SK-N-SH (cell line): Measurements from ENCODE around the gene NSUN5. TPM values are rescaled to one million over a fixed set of nuclear protein-coding genes. Genes with fewer than 3 reads are reported as not detected.
"Not testable (repeated sequence)": the region's sequence is repeated elsewhere in the genome, so short reads cannot be mapped to it uniquely, and the experiment has no call there.

Experiments
- CTCF ChIA-PET: fragments of 300-600, 350-600 bp; formaldehyde crosslinking; extraction: SDS; loops from one replicate; lab custom pipeline; 2021; lab: Yijun Ruan, JAX
- POLR2A ChIA-PET: fragments of 350-600 bp; sonication (Branson Sonifier 250); formaldehyde crosslinking; extraction: SDS; loops from one replicate; lab custom pipeline; 2020; ENCODE audit warnings: antibody characterized with exemption, inconsistent platforms; lab: Yijun Ruan, JAX
- DNase-seq: peaks from one replicate; pipeline ENCODE4 v3.0.0; 2012
- H2AFZ ChIP-seq: fragments of 200-600 bp; sonication (generic); 2 replicates; pipeline ENCODE4 v1.8.1; 2016; ENCODE audit warnings: antibody characterized with exemption, mild to moderate bottlenecking, low read depth
- H3F3A ChIP-seq: fragments of 200-600 bp; sonication (generic); replicated peaks from 2 replicates; pipeline ENCODE3; 2016; ENCODE audit warnings: antibody characterized with exemption, mild to moderate bottlenecking; ENCODE audit not compliant: insufficient read depth
- H3K27ac ChIP-seq, 2 experiments: fragments of 200-500 bp in 1 of 2; fragments of 200-600 bp in 1 of 2; sonication (Bioruptor generic) in 1 of 2; sonication (generic), shearing (Covaris generic) in 1 of 2; 2 replicates each; pipeline versions ENCODE4 v1.5.1 to v1.6.1; 2014 to 2016; ENCODE audit warnings: low read depth in 2 of 2, inconsistent platforms in 1 of 2, low read length in 1 of 2, mild to moderate bottlenecking in 1 of 2, mixed read lengths in 1 of 2
- H3K27me3 ChIP-seq: fragments of 200-600 bp; sonication (generic), shearing (Covaris generic); 2 replicates; pipeline ENCODE4 v1.6.1; 2016; ENCODE audit warnings: mixed run types; ENCODE audit not compliant: insufficient read depth
- H3K36me3 ChIP-seq, 2 experiments: fragments of 200-500 bp in 1 of 2; fragments of 200-600 bp in 1 of 2; sonication (Bioruptor generic) in 1 of 2; sonication (generic) in 1 of 2; replicated peaks in 1 of 2; 2 replicates each; pipeline versions ENCODE3 to v1.5.1; 2014 to 2016; ENCODE audit warnings: low read length in 1 of 2, mild to moderate bottlenecking in 1 of 2; ENCODE audit not compliant: insufficient read depth in 2 of 2, control insufficient read depth in 1 of 2
- H3K4me1 ChIP-seq, 2 experiments: fragments of 200-500 bp in 1 of 2; fragments of 200-600 bp in 1 of 2; sonication (Bioruptor generic) in 1 of 2; sonication (generic), shearing (Covaris generic) in 1 of 2; 2 replicates each; pipeline versions ENCODE4 v1.5.1 to v1.6.1; 2014 to 2016; ENCODE audit warnings: low read depth in 1 of 2, low read length in 1 of 2, mixed run types in 1 of 2; ENCODE audit not compliant: insufficient read depth in 2 of 2, control insufficient read depth in 1 of 2
- H3K4me2 ChIP-seq: fragments of 200-600 bp; sonication (generic), shearing (Covaris generic); 2 replicates; pipeline ENCODE4 v1.6.1; 2017; ENCODE audit warnings: mixed run types
- H3K4me3 ChIP-seq, 2 experiments: fragments of 200-500 bp in 1 of 2; fragments of 200-600 bp in 1 of 2; sonication (Bioruptor generic) in 1 of 2; sonication (generic), shearing (Covaris generic) in 1 of 2; 2 replicates each; pipeline versions ENCODE4 v1.5.1 to v1.8.1; 2014 to 2016; ENCODE audit warnings: low read depth in 2 of 2, inconsistent platforms in 1 of 2, low read length in 1 of 2, mild to moderate bottlenecking in 1 of 2, mixed read lengths in 1 of 2, moderate library complexity in 1 of 2
- H3K79me2 ChIP-seq: fragments of 200-600 bp; sonication (generic); 2 replicates; pipeline ENCODE4 v1.8.1; 2017; ENCODE audit warnings: mild to moderate bottlenecking; ENCODE audit not compliant: insufficient read depth
- H3K9ac ChIP-seq: fragments of 200-600 bp; sonication (generic); 2 replicates; pipeline ENCODE4 v1.6.1; 2017; ENCODE audit warnings: mixed run types
- H3K9me2 ChIP-seq: fragments of 200-600 bp; sonication (generic); 2 replicates; pipeline ENCODE4 v1.6.1; 2017; ENCODE audit warnings: mixed run types
- H3K9me3 ChIP-seq: fragments of 200-600 bp; sonication (generic); 2 replicates; pipeline ENCODE4 v1.6.1; 2017; ENCODE audit warnings: mixed run types, mild to moderate bottlenecking, moderate library complexity
- H4K20me1 ChIP-seq: fragments of 200-600 bp; sonication (generic); 2 replicates; pipeline ENCODE4 v1.6.1; 2017; ENCODE audit warnings: mild to moderate bottlenecking, mixed run types; ENCODE audit not compliant: insufficient read depth
- CHD2 ChIP-seq: fragments of 150-350 bp; IDR thresholded peaks from 2 replicates; pipeline ENCODE4 v1.6.1; 2018; ENCODE audit warnings: low read length; ENCODE audit not compliant: partially characterized antibody
- ELF1 ChIP-seq: IDR thresholded peaks from 2 replicates; pipeline ENCODE4 v1.4.0; 2012
- MXI1 ChIP-seq: IDR thresholded peaks from 2 replicates; pipeline ENCODE4 v1.6.1; 2012; ENCODE audit warnings: mild to moderate bottlenecking, low read depth, low read length, improper control_type of control experiment
- NFIC ChIP-seq: IDR thresholded peaks from 2 replicates; pipeline ENCODE4 v1.4.0; 2012; ENCODE audit warnings: borderline replicate concordance
- NRF1 ChIP-seq: IDR thresholded peaks from 2 replicates; pipeline ENCODE4 v1.6.1; 2012; ENCODE audit warnings: low read depth, mild to moderate bottlenecking, low read length
- PBX3 ChIP-seq: IDR thresholded peaks from 2 replicates; pipeline ENCODE4; 2012
- POLR2AphosphoS5 ChIP-seq: IDR thresholded peaks from 2 replicates; pipeline ENCODE4 v1.6.1; 2012; ENCODE audit warnings: low read depth, low read length
- REST ChIP-seq: IDR thresholded peaks from 2 replicates; pipeline ENCODE4 v1.6.1; 2012; ENCODE audit warnings: mild to moderate bottlenecking, low read depth, low read length, moderate library complexity
- RXRA ChIP-seq: IDR thresholded peaks from 2 replicates; pipeline ENCODE4 v1.4.0; 2012; ENCODE audit warnings: low read depth, mild to moderate bottlenecking, borderline replicate concordance
- WGBS: methylation state at CpG from one replicate; pipeline ENCODE4 v1.1.6; 2017; ENCODE audit warnings: low lambda C conversion rate; 5-methylcytosine and 5-hydroxymethylcytosine counted together
- polyA plus RNA-seq, 3 experiments: library from polyadenylated mRNA; depleted of rRNA; stranded (reverse); fragments of >200 nt; gene quantifications; 2 replicates each; pipeline ENCODE4 v1.2.3, GENCODE V29; 2012
- TF ChIP-seq, protein P1 (sequence below): IDR thresholded peaks from 2 replicates; pipeline ENCODE4 v1.4.0; 2012; ENCODE audit warnings: low read depth

The NSUN5 gene
- polyA plus RNA-seq, 1 of the 3 experiments (the other 2 are of a cell fraction) = 59.2 TPM

- POLR2A ChIA-PET, H3K27ac ChIP-seq, H2AFZ ChIP-seq, H3K4me3 ChIP-seq, H3K27me3 ChIP-seq, H3F3A ChIP-seq, H3K4me2 ChIP-seq, H3K79me2 ChIP-seq, H3K9me2 ChIP-seq, H3K36me3 ChIP-seq, H3K9ac ChIP-seq, H4K20me1 ChIP-seq, H3K4me1 ChIP-seq, H3K9me3 ChIP-seq, DNase-seq: not testable (repeated sequence)
- 75% methylated on average over 14 of the region's 18 CpGs for WGBS
- CTCF ChIA-PET = interaction anchor here (9.6 kb wide), 1 partner anchor 134 kb away, joined by 108 read pairs; no protein-coding TSS in a partner anchor
These were observed 10.1 kb upstream of the NSUN5 start for GRCh38 chr7:73318656-73319204.

DNA sequence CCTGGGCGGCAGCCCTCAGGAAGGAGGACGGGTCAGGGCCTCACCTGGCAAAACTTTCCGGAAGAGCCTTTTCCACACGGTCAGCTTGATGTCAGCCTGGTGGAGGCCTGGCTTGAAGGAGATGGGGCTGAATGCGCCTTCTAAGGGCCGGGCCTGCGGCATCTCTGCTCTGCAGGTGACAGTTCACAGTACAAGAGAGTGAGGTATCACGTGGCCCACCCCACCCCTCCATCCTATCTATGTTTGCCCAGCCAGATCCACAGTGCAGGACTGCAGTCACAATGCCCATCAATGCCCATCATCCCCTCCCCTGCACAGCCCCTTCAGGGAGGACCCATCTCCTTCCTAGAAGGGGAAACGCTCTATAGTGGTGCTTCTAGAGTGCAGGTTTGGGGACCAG, 7.9 kb upstream of the NSUN5 start:
- H3K36me3 ChIP-seq = no peaks in the 10 kb centered on the region
- 76% methylated on average over 9 of the region's 9 CpGs for WGBS
- H3K9me2 ChIP-seq = no peaks in the 10 kb centered on the region
- POLR2A ChIA-PET = no interaction called here
- no peak overlapping the region for H3K4me2 ChIP-seq
- no peaks in the 10 kb centered on the region for H3K4me1 ChIP-seq
- DNase-seq = no peak
- CTCF ChIA-PET = interaction anchor here (0.9 to 4.3 kb wide), 4 partner anchors 8 to 136 kb away, joined by 3 to 24 read pairs (median 12); no protein-coding TSS in a partner anchor
- H3K9ac ChIP-seq = no peak overlapping the region
- no peak overlapping the region for H2AFZ ChIP-seq
- no peaks in the 10 kb centered on the region for H3K79me2 ChIP-seq
- H3K27me3 ChIP-seq = no peaks in the 10 kb centered on the region
- no peaks in the 10 kb centered on the region for H3F3A ChIP-seq
- no peak for TF ChIP-seq NRF1
- no peak for TF ChIP-seq REST
- TF ChIP-seq POLR2AphosphoS5 = no peak
- no peak for TF ChIP-seq PBX3
- TF ChIP-seq ELF1 = no peak
- TF ChIP-seq MXI1 = no peak
- TF ChIP-seq, protein P1, sequence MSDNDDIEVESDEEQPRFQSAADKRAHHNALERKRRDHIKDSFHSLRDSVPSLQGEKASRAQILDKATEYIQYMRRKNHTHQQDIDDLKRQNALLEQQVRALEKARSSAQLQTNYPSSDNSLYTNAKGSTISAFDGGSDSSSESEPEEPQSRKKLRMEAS = no peak
- TF ChIP-seq NFIC = no peak
- no peak for TF ChIP-seq CHD2
- no peak for TF ChIP-seq RXRA
- TF ChIP-seq, all 33 proteins: peak for 0
- no peaks in the 10 kb centered on the region for H4K20me1 ChIP-seq
- no peaks in the 10 kb centered on the region for H3K9me3 ChIP-seq
- H3K4me3 ChIP-seq = no peak overlapping the region
- no peak overlapping the region for H3K27ac ChIP-seq
